Activated CD8-positive, alpha-beta T cell treated with anti-CD3 and anti-CD28 coated beads for 36 hours (primary cell): Measurements from ENCODE around the gene DPM2. TPM values are rescaled to one million over a fixed set of nuclear protein-coding genes. Genes with fewer than 3 reads are reported as not detected.
A peak's percentile ranks its signal among the peaks of the same experiment; 100 is the strongest.

Experiments
- ATAC-seq: fragments of 200-7000 bp; cut with Tn5 transposase; one replicate; pipeline ENCODE4 v1.10.0; 2021; ENCODE audit warnings: mild to moderate bottlenecking, moderate library complexity
- CTCF ChIA-PET: fragments of 350-600 bp; sonication (Branson Sonifier 250); formaldehyde crosslinking; loops from one replicate; lab custom pipeline; 2021; ENCODE audit warnings: antibody characterized with exemption; lab: Charles Lee
- POLR2A ChIA-PET: fragments of 350-600 bp; sonication (Branson Sonifier 250); formaldehyde crosslinking; loops from one replicate; lab custom pipeline; 2021; ENCODE audit warnings: antibody characterized with exemption; lab: Charles Lee
- DNase-seq: peaks from one replicate; pipeline ENCODE4 v3.0.0-alpha.2; 2020
- H3K27ac Mint-ChIP-seq: one replicate; pipeline ENCODE4 v1.8.0; 2021; ENCODE audit warnings: mild to moderate bottlenecking, mixed read lengths
- H3K27me3 Mint-ChIP-seq: one replicate; pipeline ENCODE4 v1.8.0; 2021; ENCODE audit warnings: mixed read lengths
- H3K36me3 Mint-ChIP-seq: one replicate; pipeline ENCODE4 v1.8.0; 2021; ENCODE audit warnings: low read depth, mixed read lengths
- H3K4me1 Mint-ChIP-seq: one replicate; pipeline ENCODE4 v1.8.0; 2021; ENCODE audit warnings: low read depth, mixed read lengths
- H3K4me3 Mint-ChIP-seq: one replicate; pipeline ENCODE4 v1.8.0; 2021; ENCODE audit warnings: mild to moderate bottlenecking, moderate library complexity, mixed read lengths
- H3K9me3 Mint-ChIP-seq: one replicate; pipeline ENCODE4 v1.8.0; 2021; ENCODE audit warnings: mixed read lengths
- CTCF ChIP-seq: fragments of 200-600 bp; IDR thresholded peaks from one replicate; pipeline ENCODE4 v1.8.0; 2022; ENCODE audit warnings: antibody characterized with exemption, mild to moderate bottlenecking
- intact Hi-C: fragments of 100-400 bp; cut with micrococcal nuclease; formaldehyde crosslinking; loops from one replicate; pipeline ENCODE4 v1.10.0; 2022
- total RNA-seq, 2 experiments: library from RNA; stranded (reverse); gene quantifications; one replicate each; pipeline ENCODE4 v1.2.3, GENCODE V29; 2021

The DPM2 gene
- total RNA-seq, 2 experiments from 2014 or later, result 41.3 to 43.9 TPM

- Mint-ChIP-seq H3K4me1 (peaks cover 30% of the 10 kb centered on the region), H3K27me3 (no peaks in the 10 kb centered on the region), H3K4me3 (no peak overlapping the region), H3K9me3 (no peaks in the 10 kb centered on the region), H3K36me3 (peaks cover 32% of the 10 kb centered on the region), H3K27ac (peak overlapping the region; percentile 66)
- TF ChIP-seq CTCF, result no peak
- POLR2A ChIA-PET, result interaction anchor here (1.2 to 2.5 kb wide), 8 partner anchors 10 to 156 kb away, joined by 3 to 11 read pairs (median 6); partner anchors contain the start of gene PIP5KL1
- ATAC-seq, result no peak
- intact Hi-C loops, result loop anchor here (5.0 kb wide), 1 partner anchor 95 kb away; no protein-coding TSS in a partner anchor
- CTCF ChIA-PET, result interaction anchor here (1.1 to 30.0 kb wide), 21 partner anchors 8 to 207 kb away, joined by 3 to 631 read pairs (median 6); partner anchors contain the start of genes EEIG1, NAIF1, PIP5KL1 and ST6GALNAC4
- DNase-seq, result no peak
Measured at GRCh38 chr9:127941961-127942215, 4.2 kb upstream of the DPM2 start.

GRCh38 chr9:127941062-127941960 is 3.7 kb upstream of the DPM2 start:
- Mint-ChIP-seq H3K27ac (peak overlapping the region; percentile 66), H3K36me3 (peaks cover 34% of the 10 kb centered on the region), H3K4me3 (no peak overlapping the region), H3K9me3 (no peaks in the 10 kb centered on the region), H3K4me1 (peaks cover 36% of the 10 kb centered on the region), H3K27me3 (no peaks in the 10 kb centered on the region)
- TF ChIP-seq CTCF, result no peak
- DNase-seq (no peak), ATAC-seq (no peak)
- intact Hi-C loops, result loop anchor here (5.0 kb wide), 1 partner anchor 96 kb away; no protein-coding TSS in a partner anchor
- ChIA-PET CTCF (interaction anchor here (0.8 to 30.0 kb wide), 22 partner anchors 8 to 201 kb away, joined by 3 to 631 read pairs (median 6); partner anchors contain the start of genes EEIG1, NAIF1, PIP5KL1 and ST6GALNAC4), POLR2A (interaction anchor here (1.2 to 2.5 kb wide), 8 partner anchors 10 to 157 kb away, joined by 3 to 11 read pairs (median 6); partner anchors contain the start of gene PIP5KL1)

- intact Hi-C loops, result loop anchor here (5.0 kb wide), 1 partner anchor 97 kb away; no protein-coding TSS in a partner anchor
Measured at GRCh38 chr9:127940593-127940992, 2.9 kb upstream of the DPM2 start.

DNA sequence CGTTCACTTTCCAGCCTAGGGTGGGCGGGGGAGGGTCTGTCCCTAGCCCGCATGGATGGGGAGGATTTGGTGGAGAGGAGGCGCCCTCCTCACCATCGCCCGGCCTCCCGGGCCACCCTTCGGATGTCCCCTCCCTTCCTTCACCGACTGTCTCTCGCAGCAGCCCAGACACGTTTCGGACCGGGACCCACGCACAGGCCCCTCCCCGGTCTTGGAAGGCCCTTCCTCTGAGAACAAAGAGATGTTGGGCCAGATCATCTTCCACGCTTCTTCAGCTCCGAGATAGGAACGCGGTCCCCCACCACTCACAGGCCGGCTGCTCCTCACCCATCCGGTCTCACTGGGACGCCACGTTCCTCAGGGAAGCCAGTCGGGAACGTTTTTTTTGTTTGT is 640 bp upstream of the DPM2 start:
- Mint-ChIP-seq H3K27me3 (no peaks in the 10 kb centered on the region), H3K4me3 (peak overlapping the region; percentile 48), H3K9me3 (no peaks in the 10 kb centered on the region), H3K4me1 (peaks cover 41% of the 10 kb centered on the region), H3K27ac (peak overlapping the region; percentile 74), H3K36me3 (peaks cover 42% of the 10 kb centered on the region)
- POLR2A ChIA-PET, result interaction anchor here (1.0 kb wide), 1 partner anchor 17 kb away, joined by 4 read pairs; no protein-coding TSS in a partner anchor
- ATAC-seq (no peak), DNase-seq (no peak)
- CTCF ChIA-PET, result interaction anchor here (30.0 kb wide), 1 partner anchor 90 kb away, joined by 631 read pairs; no protein-coding TSS in a partner anchor
- intact Hi-C loops, result loop anchor here (5.0 kb wide), 1 partner anchor 39 kb away; no protein-coding TSS in a partner anchor
- no peak for TF ChIP-seq CTCF

More at GRCh38 chr9:127940593-127940992, 2.9 kb upstream of the DPM2 start:
- Mint-ChIP-seq H3K27me3 (no peaks in the 10 kb centered on the region), H3K9me3 (no peaks in the 10 kb centered on the region), H3K4me3 (no peak overlapping the region), H3K4me1 (peaks cover 43% of the 10 kb centered on the region), H3K27ac (peak overlapping the region; percentile 51), H3K36me3 (peaks cover 41% of the 10 kb centered on the region)
- TF ChIP-seq CTCF, result no peak
- CTCF ChIA-PET, result interaction anchor here (0.8 to 30.0 kb wide), 9 partner anchors 8 to 177 kb away, joined by 3 to 631 read pairs (median 6); partner anchors contain the start of genes EEIG1, PIP5KL1 and ST6GALNAC4
- ATAC-seq (no peak), DNase-seq (no peak)
- POLR2A ChIA-PET, result interaction anchor here (1.0 to 2.5 kb wide), 4 partner anchors 10 to 124 kb away, joined by 3 to 6 read pairs (median 4); partner anchors contain the start of gene PIP5KL1
